ENCODE data around the gene DCXR. TPM values are rescaled to one million over a fixed set of nuclear protein-coding genes. Genes with fewer than 3 reads are reported as not detected.

Gene DCXR
- total and polyA plus RNA-seq, 2 donors (not counting 3 experiments of a cell fraction or from before 2014, with no cell fraction given), result 93.0 to 178 TPM

DNA sequence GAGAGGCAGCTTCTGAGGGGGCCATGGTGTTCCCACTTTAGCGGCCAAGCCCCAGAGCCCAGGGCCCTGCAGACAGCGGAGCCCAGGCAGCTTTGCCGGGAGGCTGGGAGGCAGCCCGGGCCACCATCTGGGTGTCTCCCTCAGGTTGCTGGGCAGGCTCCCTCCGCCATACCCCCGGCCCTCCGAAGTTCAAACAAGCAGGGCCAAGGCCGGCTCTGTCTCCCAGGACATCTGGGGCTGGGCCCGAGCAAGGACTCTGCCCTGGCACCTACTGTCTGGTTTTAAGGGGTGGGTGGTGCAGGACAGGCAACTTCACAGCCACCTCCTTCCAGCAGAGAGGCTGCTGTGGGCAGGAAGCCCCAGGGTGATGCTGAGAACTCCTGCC, 25.5 kb upstream of the DCXR start:
- intact Hi-C loops (cut with micrococcal nuclease), result no loop called here
- Histone ChIP-seq H3K4me2 (ENCODE audit: insufficient read depth, low read length) (no peak overlapping the region), H4K20me1 (replicated peaks; ENCODE audit: control insufficient read depth, extremely low read depth, insufficient read depth, low read length) (no peaks in the 10 kb centered on the region), H3K79me2 (ENCODE audit: control insufficient read depth, insufficient read depth, low read length) (peaks cover 14% of the 10 kb centered on the region), H3K4me3 (replicated peaks in 1 of 3; ENCODE audit: insufficient read depth in 1 of 3, low read depth in 1 of 3, low read length in 3 of 3) (no peak overlapping the region), H3K27me3 (ENCODE audit: control insufficient read depth in 2 of 2, insufficient read depth in 2 of 2, low read length in 2 of 2) (no peaks in the 10 kb centered on the region), H3K4me1 (ENCODE audit: control insufficient read depth, extremely low read depth, insufficient read depth, low read length) (peaks cover 15% of the 10 kb centered on the region), H3K9ac (replicated peaks; ENCODE audit: extremely low read depth, insufficient read depth, low read length) (no peak overlapping the region), H3K36me3 (ENCODE audit: control insufficient read depth in 2 of 2, extremely low read depth in 1 of 2, insufficient read depth in 2 of 2, low read length in 2 of 2) (peaks cover 0 to 28% of the 10 kb centered on the region in 2 experiments), H3K9me1 (replicated peaks; ENCODE audit: control insufficient read depth, extremely low read depth, insufficient read depth, low read length) (no peaks in the 10 kb centered on the region), H3K9me3 (replicated peaks; ENCODE audit: control insufficient read depth, insufficient read depth, low read length) (no peaks in the 10 kb centered on the region), H3K27ac (ENCODE audit: insufficient read depth, low read depth, low read length) (no peak overlapping the region), H2AFZ (ENCODE audit: low read depth, low read length) (no peak overlapping the region)
- DNase-seq (ENCODE audit: low read depth, low spot score), result no peak
- CTCF ChIA-PET, result interaction anchor here (1.0 to 1.2 kb wide), 2 partner anchors 32 to 104 kb away, joined by 3 read pairs; no protein-coding TSS in a partner anchor
- BruUV-seq (replicated peaks), result no TSS peak
- TF ChIP-seq MYC (IDR thresholded peaks at IDR 0.05; ENCODE audit: low read depth, low read length) (no peak), JUN (IDR thresholded peaks at IDR 0.05; ENCODE audit: borderline replicate concordance, insufficient read depth, insufficient read length, low read depth) (no peak), POLR2AphosphoS5 (IDR thresholded peaks at IDR 0.05; ENCODE audit: insufficient read depth, low read depth, low read length) (no peak), FOS (IDR thresholded peaks at IDR 0.05; ENCODE audit: borderline replicate concordance, insufficient read depth, low read length) (no peak), POLR2A (IDR thresholded peaks at IDR 0.05; ENCODE audit: low read depth, low read length) (no peak), GATA2 (IDR thresholded peaks at IDR 0.05; ENCODE audit: insufficient read depth, insufficient read length, low read depth, low read length) (no peak), EZH2 (IDR thresholded peaks at IDR 0.05; ENCODE audit: borderline replicate concordance, low read depth, low read length, severe bottlenecking) (no peak)
- TF ChIP-seq, protein P1, sequence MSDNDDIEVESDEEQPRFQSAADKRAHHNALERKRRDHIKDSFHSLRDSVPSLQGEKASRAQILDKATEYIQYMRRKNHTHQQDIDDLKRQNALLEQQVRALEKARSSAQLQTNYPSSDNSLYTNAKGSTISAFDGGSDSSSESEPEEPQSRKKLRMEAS (IDR thresholded peaks at IDR 0.05; ENCODE audit: insufficient read depth, insufficient read length), result no peak
- TF ChIP-seq, protein P2, sequence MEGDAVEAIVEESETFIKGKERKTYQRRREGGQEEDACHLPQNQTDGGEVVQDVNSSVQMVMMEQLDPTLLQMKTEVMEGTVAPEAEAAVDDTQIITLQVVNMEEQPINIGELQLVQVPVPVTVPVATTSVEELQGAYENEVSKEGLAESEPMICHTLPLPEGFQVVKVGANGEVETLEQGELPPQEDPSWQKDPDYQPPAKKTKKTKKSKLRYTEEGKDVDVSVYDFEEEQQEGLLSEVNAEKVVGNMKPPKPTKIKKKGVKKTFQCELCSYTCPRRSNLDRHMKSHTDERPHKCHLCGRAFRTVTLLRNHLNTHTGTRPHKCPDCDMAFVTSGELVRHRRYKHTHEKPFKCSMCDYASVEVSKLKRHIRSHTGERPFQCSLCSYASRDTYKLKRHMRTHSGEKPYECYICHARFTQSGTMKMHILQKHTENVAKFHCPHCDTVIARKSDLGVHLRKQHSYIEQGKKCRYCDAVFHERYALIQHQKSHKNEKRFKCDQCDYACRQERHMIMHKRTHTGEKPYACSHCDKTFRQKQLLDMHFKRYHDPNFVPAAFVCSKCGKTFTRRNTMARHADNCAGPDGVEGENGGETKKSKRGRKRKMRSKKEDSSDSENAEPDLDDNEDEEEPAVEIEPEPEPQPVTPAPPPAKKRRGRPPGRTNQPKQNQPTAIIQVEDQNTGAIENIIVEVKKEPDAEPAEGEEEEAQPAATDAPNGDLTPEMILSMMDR (IDR thresholded peaks at IDR 0.05; ENCODE audit: extremely low read depth in 1 of 2, insufficient read depth in 1 of 2, low read depth in 1 of 2, low read length in 2 of 2), result no peak
- FAIRE-seq, result no peak
- POLR2A ChIA-PET, result no interaction called here
- dilution Hi-C loops (cut with MboI; ENCODE audit: extremely low pct_ligation_motif_present, low sequenced_read_pairs), result no loop called here

Data from endothelial cell of umbilical vein (primary cell).